ENCODE data around the gene TUBGCP5.
A peak's percentile ranks its signal among the peaks of the same experiment; 100 is the strongest.

The TUBGCP5 gene

GRCh38 chr15:23072633-23073032 is 33.3 kb upstream of the TUBGCP5 start:
- CTCF ChIA-PET, result no interaction called here
- POLR2A ChIA-PET, result interaction anchor here (1.0 kb wide), 1 partner anchor 33 kb away, joined by 3 read pairs; the partner anchor contains the start of gene TUBGCP5

GRCh38 chr15:23069496-23070166 is 30.3 kb upstream of the TUBGCP5 start:
- CTCF ChIA-PET, result interaction anchor here (0.6 to 0.9 kb wide), 2 partner anchors 12 to 250 kb away, joined by 3 read pairs; no protein-coding TSS in a partner anchor
- no peaks in the 10 kb centered on the region for H3K36me3 ChIP-seq (ENCODE audit: control insufficient read depth in 2 of 2, insufficient read depth in 1 of 2, low read length in 2 of 2)
- TF ChIP-seq INSM2 (tag by site-specific recombination; IDR thresholded peaks at IDR 0.05), result no peak
- TF ChIP-seq ZNF335 (tag by site-specific recombination; conservative IDR thresholded peaks at IDR 0.05), result no peak
- TF ChIP-seq TCF7L2 (IDR thresholded peaks at IDR 0.05; ENCODE audit: borderline replicate concordance, low read depth, low read length), result no peak
- TF ChIP-seq ZNF776 (tag by site-specific recombination; IDR thresholded peaks at IDR 0.05; ENCODE audit: borderline replicate concordance), result no peak
- no peak for TF ChIP-seq PRDM2 (tag by site-specific recombination; IDR thresholded peaks at IDR 0.05; ENCODE audit: borderline replicate concordance)
- no peak for TF ChIP-seq ZNF24 (tag by site-specific recombination; IDR thresholded peaks at IDR 0.05)
- TF ChIP-seq KLF16 (tag by site-specific recombination; IDR thresholded peaks at IDR 0.05), result no peak
- no peak for TF ChIP-seq RBAK (tag by site-specific recombination; IDR thresholded peaks at IDR 0.05)
- no peak for TF ChIP-seq ZNF449 (tag by site-specific recombination; IDR thresholded peaks at IDR 0.05)
- no peak overlapping the region for H3K27ac ChIP-seq (ENCODE audit: extremely low read depth, low read depth, low read length)
- no peaks in the 10 kb centered on the region; the same call in 1 of the 2 replicates for H3K4me1 ChIP-seq (ENCODE audit: control insufficient read depth, insufficient read depth, low read length)
- H3K4me3 ChIP-seq (ENCODE audit: low read depth, low read length), result no peak overlapping the region
- H3K9me3 ChIP-seq (ENCODE audit: control insufficient read depth, insufficient read depth, low read depth, low read length), result no peaks in the 10 kb centered on the region
- POLR2A ChIA-PET, result interaction anchor here (0.7 kb wide), 1 partner anchor 18 kb away, joined by 3 read pairs; no protein-coding TSS in a partner anchor

More at GRCh38 chr15:23072633-23073032, 33.3 kb upstream of the TUBGCP5 start:
- Histone ChIP-seq H3K4me1 (ENCODE audit: control insufficient read depth, insufficient read depth, low read length) (no peaks in the 10 kb centered on the region; the same call in 1 of the 2 replicates), H3K9me3 (ENCODE audit: control insufficient read depth, insufficient read depth, low read depth, low read length) (no peaks in the 10 kb centered on the region), H3K36me3 (ENCODE audit: control insufficient read depth in 2 of 2, insufficient read depth in 1 of 2, low read length in 2 of 2) (no peaks in the 10 kb centered on the region), H3K27ac (ENCODE audit: extremely low read depth, low read depth, low read length) (no peak overlapping the region), H3K4me3 (ENCODE audit: low read depth, low read length) (no peak overlapping the region)
- no peak for TF ChIP-seq SCRT2 (tag by site-specific recombination; IDR thresholded peaks at IDR 0.05)
- TF ChIP-seq ZNF433 (tag by site-specific recombination; IDR thresholded peaks at IDR 0.05; ENCODE audit: low read depth), result no peak
- TF ChIP-seq ZNF335 (tag by site-specific recombination; conservative IDR thresholded peaks at IDR 0.05), result peak; percentile 44; the same call in 1 of the 2 replicates
- TF ChIP-seq GLIS1 (tag by site-specific recombination; IDR thresholded peaks at IDR 0.05), result no peak
- no peak for TF ChIP-seq KLF7 (tag by site-specific recombination; IDR thresholded peaks at IDR 0.05; ENCODE audit: borderline replicate concordance)
- no peak for TF ChIP-seq ZBTB21 (tag by site-specific recombination; IDR thresholded peaks at IDR 0.05)
- no peak for TF ChIP-seq YY1 (tag by site-specific recombination; IDR thresholded peaks at IDR 0.05)
- TF ChIP-seq ZSCAN23 (tag by site-specific recombination; IDR thresholded peaks at IDR 0.05), result no peak
